Brain pericyte (primary cell): ENCODE results near the gene ZDHHC11B.
"Not testable (repeated sequence)": the region's sequence is repeated elsewhere in the genome, so short reads cannot be mapped to it uniquely, and the experiment has no call there.

Experiments used
- DNase-seq: peaks from one replicate; pipeline ENCODE4 v3.0.0-alpha.2; 2012; ENCODE audit warnings: low read depth, low spot score

ZDHHC11B gene

GRCh38 chr5:785181-785705 lies 714 bp upstream of the ZDHHC11B start:
- not testable (repeated sequence) for DNase-seq

- not testable (repeated sequence) for DNase-seq
Measured at GRCh38 chr5:783881-784427, 575 bp downstream of the ZDHHC11B start.

GRCh38 chr5:783049-783802 lies 1.3 kb downstream of the ZDHHC11B start:
- not testable (repeated sequence) for DNase-seq

GRCh38 chr5:782356-782755 lies 2.2 kb downstream of the ZDHHC11B start:
- DNase-seq, result not testable (repeated sequence)

GRCh38 chr5:780571-780970 lies 4.0 kb downstream of the ZDHHC11B start:
- DNase-seq, result not testable (repeated sequence)

- DNase-seq, result not testable (repeated sequence)
Measured at GRCh38 chr5:778967-779366, 5.6 kb downstream of the ZDHHC11B start.

GRCh38 chr5:778421-778820 lies 6.1 kb downstream of the ZDHHC11B start:
- not testable (repeated sequence) for DNase-seq

GRCh38 chr5:777756-778161 lies 6.8 kb downstream of the ZDHHC11B start:
- no peak for DNase-seq

GRCh38 chr5:776862-777711 lies 7.4 kb downstream of the ZDHHC11B start:
- DNase-seq, result no peak

- DNase-seq, result no peak
Measured at GRCh38 chr5:775961-776861, 8.3 kb downstream of the ZDHHC11B start.

- DNase-seq, result not testable (repeated sequence)
Measured at GRCh38 chr5:775595-775960, 9.0 kb downstream of the ZDHHC11B start.

- not testable (repeated sequence) for DNase-seq
Measured at GRCh38 chr5:774854-775505, 9.5 kb downstream of the ZDHHC11B start.

GRCh38 chr5:774304-774703 lies 10.2 kb downstream of the ZDHHC11B start:
- DNase-seq, result not testable (repeated sequence)

GRCh38 chr5:773517-774264 lies 10.8 kb downstream of the ZDHHC11B start:
- DNase-seq, result no peak

- not testable (repeated sequence) for DNase-seq
Measured at GRCh38 chr5:772931-773330, 11.6 kb downstream of the ZDHHC11B start.

- not testable (repeated sequence) for DNase-seq
Measured at GRCh38 chr5:772547-772890, 12.0 kb downstream of the ZDHHC11B start.

GRCh38 chr5:771841-772546 lies 12.5 kb downstream of the ZDHHC11B start:
- not testable (repeated sequence) for DNase-seq

GRCh38 chr5:771087-771781 lies 13.3 kb downstream of the ZDHHC11B start:
- DNase-seq, result not testable (repeated sequence)

- DNase-seq, result not testable (repeated sequence)
Measured at GRCh38 chr5:770585-770984, 13.9 kb downstream of the ZDHHC11B start.
